Inflammatory macrophage treated with lipopolysaccharide for 1 hour (primary cell): ENCODE data around the gene U2AF1L4.

Experiments
- DNase-seq, 2 donors: peaks; one replicate each; pipeline ENCODE4 v3.0.0-alpha.2; 2020 to 2022

Gene U2AF1L4

GRCh38 chr19:35756377-35757230 lies 11.4 kb upstream of the U2AF1L4 start, which contains the start of gene HSPB6:
Gene HSPB6 (minus strand): TSS chr19:35757029. CDS start chr19:35757008, 21 bp downstream.
- DNase-seq, result no peak

- DNase-seq, result no peak
These were observed 10.5 kb upstream of the U2AF1L4 start for GRCh38 chr19:35755550-35756376.

- DNase-seq, result no peak
These were observed 9.9 kb upstream of the U2AF1L4 start for GRCh38 chr19:35755131-35755549.

GRCh38 chr19:35754370-35755130 lies 9.3 kb upstream of the U2AF1L4 start:
- DNase-seq, result no peak

GRCh38 chr19:35753634-35754369 lies 8.6 kb upstream of the U2AF1L4 start:
- DNase-seq, result no peak

- no peak for DNase-seq
These were observed 7.6 kb upstream of the U2AF1L4 start for GRCh38 chr19:35752746-35753350.

- peak; percentile 25 to 44 for DNase-seq
These were observed 6.9 kb upstream of the U2AF1L4 start for GRCh38 chr19:35751839-35752745.

- no peak for DNase-seq
These were observed 4.9 kb upstream of the U2AF1L4 start for GRCh38 chr19:35750167-35750566.

GRCh38 chr19:35748106-35749020 lies 3.1 kb upstream of the U2AF1L4 start, which contains the start of gene LIN37:
Gene LIN37 (plus strand): TSS chr19:35748576. CDS start chr19:35748725, 149 bp downstream.
- peak; percentile 99 to 100 for DNase-seq

GRCh38 chr19:35746531-35746930 lies 1.3 kb upstream of the U2AF1L4 start:
- no peak for DNase-seq

- no peak for DNase-seq
These were observed 857 bp upstream of the U2AF1L4 start for GRCh38 chr19:35746087-35746462.

- peak; percentile 95 to 98 for DNase-seq
These were observed 539 bp downstream of the U2AF1L4 start for GRCh38 chr19:35744430-35745327.

- DNase-seq, result no peak
These were observed 1.4 kb downstream of the U2AF1L4 start for GRCh38 chr19:35743640-35744429.

GRCh38 chr19:35742121-35742724 lies 3.0 kb downstream of the U2AF1L4 start, which contains the start of gene IGFLR1:
Gene IGFLR1 (minus strand): TSS chr19:35742452. CDS start chr19:35741180, 1,272 bp downstream.
- DNase-seq, result peak; percentile 89 to 91

- no peak for DNase-seq
These were observed 4.1 kb downstream of the U2AF1L4 start for GRCh38 chr19:35741203-35741515.

- DNase-seq, result peak; percentile 95 to 97
These were observed 4.6 kb downstream of the U2AF1L4 start for GRCh38 chr19:35740423-35741202.
